GM21423 (cell line): ENCODE results near the gene BCKDK.
A peak's percentile ranks its signal among the peaks of the same experiment; 100 is the strongest.

Experiments
- ATAC-seq: cut with Tn5 transposase; IDR thresholded peaks from one replicate; pipeline ENCODE4 v1.9.1; 2021; ENCODE audit warnings: mild to moderate bottlenecking, moderate library complexity; ENCODE audit not compliant: unreplicated experiment

Gene BCKDK

DNA sequence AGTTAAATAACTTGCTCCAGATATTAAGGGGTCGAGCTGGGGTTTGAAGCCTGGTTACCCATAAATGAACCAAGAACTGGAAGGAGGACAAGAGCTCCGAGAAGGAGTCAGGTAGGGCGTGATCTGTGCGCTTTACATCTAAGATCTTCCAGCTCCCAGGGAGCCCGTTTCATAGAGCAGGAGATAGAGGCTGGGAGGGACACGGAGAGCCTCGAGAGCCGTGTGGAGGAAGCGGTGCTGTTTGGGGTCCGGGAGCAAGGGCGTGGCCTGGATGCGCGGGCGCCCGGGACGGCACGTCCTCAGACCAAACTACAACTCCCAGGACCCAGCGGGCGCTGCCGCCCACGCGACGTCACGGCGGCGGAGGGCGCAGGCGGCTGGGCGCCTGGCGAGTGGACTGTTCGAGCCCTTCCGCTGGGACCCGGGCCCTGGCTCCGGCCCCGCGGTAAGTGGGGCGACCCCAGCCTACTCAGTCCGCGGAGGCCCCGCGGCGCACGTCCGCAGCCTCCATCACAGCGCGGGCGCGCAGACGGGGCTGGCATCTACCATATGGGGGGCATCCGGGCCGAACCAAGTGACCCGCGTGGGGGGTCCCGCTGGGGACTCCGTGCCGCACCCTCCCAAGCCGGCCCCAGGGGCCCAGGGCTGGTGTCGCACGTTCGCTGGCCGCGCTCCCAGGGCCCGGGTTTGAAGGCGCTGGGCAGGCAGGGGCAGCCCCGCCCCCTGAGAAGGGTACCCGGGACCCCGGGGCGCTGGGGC, at the start of gene BCKDK:
BCKDK (plus strand) TSS at position 352 of the 759 bp plus-strand sequence. CDS start 838 bp downstream, outside the sequence.
- peak; percentile 83 for ATAC-seq

DNA sequence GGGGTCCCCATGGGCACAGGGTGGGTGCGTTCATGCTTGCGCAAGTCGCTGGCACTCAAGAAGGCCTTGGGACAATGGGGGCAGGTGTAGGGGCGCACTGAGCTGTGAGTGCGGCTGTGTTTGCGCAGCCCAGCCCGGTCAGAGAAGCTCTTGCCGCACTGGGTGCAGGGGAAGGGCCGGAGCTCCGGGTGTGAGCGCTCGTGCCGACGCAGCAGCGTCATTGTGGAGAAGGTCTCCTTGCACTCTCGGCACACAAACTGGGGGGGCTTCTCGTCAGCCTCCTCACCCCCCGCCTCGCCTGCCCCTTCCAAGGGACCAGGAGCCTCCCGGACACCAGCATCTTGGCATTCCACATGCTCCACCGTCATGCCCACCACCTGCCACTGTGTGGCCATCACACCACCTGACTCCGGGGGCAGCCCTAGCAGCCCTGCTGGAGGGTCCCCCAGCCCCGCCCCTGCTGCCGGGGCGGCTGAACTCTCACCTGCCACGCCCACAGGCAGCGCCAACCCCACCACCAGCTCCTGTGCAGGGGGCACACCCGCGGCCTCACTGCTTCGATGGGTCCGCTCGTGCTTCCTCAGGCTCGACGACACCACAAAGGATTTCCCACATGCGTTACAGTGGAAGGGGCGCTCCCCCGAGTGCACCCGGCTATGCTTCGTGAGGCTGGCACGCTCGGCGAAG, 46.9 kb upstream of the BCKDK start:
- no peak for ATAC-seq

DNA sequence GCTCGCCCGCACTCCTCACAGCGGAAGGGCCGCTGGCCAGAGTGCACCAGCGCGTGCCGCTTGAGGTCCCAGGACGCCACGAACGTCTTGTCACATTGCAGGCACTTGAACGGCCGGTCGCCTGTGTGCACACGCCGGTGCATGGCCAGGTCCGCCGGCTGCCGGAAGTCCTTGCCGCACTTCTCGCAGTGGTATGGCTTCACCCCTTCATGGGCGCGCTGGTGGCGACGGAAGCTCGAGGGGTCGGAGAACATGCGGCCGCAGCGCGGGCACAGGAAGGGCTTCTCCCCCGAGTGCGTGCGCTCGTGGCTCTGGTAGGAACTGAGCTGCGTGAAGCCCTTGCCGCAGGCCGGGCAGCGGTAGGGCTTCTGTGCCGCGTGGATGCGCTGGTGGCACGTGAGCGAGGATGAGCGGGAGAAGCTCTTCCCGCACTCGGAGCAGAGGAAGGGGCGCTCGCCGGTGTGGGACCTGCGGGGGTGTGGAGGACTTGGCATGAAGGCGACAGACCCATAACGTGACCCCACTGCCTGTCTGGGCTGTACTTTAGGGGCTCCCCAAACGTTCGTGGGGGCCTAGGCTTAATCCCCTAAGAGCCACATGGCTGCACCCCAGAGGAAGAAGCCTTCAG, 46.3 kb upstream of the BCKDK start:
- no peak for ATAC-seq

DNA sequence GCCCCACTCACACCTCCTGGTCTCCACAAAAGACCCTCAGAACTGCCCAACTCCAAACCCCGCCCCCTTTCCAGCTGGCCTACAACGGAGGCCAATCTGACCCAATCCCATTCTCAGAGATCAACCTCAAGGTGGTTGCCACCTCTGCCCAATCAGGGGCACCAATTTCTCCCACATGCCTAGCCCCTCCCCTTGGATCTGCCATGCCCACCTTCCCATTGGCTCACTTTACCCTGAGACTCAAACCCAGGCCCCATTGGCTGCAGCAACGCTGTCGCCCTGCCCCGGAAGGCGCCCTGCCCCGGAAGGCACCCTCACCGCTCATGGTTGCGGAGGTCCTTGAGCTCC, 44.7 kb upstream of the BCKDK start:
- no peak for ATAC-seq

DNA sequence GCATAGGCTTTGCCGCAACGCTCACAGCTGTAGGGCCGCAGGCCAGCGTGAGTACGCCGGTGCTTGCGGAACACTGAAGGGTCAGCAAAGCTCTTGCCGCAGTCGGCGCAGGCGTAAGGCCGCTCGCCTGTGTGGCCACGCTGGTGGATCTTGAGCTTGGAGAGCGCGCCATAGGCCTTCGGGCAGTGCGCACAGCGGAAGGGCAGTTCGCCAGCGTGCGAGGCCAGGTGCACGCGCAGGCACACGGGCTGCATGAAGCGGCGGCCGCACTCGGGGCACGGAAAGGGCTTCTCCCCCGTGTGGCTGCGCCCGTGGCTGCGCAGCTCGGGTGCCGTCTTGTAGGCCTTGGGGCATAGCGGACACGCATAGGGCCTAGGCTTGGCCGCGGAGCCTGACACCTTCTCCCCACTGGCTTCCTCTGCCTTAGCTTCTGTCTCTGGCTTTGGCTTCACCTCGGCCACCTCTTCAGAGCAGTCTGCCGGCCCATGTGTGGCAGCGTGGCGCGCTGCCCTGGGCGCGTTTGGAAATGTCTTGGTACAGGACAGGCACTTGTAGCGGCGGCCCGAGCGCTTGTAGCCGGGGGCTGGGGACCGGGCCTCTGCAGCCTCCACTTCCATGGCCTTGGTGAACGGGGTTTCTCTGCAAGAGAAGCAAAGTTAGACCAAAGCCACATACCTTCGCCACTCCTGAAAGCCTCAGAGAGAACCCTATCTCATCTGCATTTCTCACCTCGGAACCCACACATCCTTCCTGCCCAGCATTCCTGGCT, 44.2 kb upstream of the BCKDK start:
- ATAC-seq: no peak

DNA sequence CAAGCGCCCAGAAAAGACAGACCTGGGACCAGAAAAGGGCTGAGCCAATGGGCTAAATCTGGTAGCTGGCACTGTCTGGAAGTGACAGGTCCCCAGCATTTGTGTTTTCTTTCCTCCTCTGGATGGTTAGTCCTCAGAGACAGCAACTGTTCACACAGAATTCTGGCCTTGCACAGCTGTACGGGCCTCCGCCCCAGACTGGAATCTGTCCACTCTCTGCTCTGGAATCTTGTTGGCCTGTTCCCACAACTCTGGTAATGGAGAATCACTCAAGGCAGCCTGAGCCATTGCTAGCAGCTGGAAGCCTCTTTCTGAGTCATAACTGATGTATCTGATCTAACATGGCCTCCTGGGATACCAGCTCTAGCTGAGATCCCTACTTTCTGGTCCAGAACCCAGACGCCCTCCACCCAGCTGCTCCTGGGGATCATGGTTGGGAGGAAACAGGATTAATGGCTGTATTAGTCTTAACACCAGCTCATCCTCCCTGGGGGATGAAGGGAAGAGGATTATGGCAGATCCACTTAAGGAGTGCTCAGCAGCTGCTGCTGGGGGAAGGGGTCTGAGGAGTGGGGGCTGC, 43.2 kb upstream of the BCKDK start:
- ATAC-seq: no peak

DNA sequence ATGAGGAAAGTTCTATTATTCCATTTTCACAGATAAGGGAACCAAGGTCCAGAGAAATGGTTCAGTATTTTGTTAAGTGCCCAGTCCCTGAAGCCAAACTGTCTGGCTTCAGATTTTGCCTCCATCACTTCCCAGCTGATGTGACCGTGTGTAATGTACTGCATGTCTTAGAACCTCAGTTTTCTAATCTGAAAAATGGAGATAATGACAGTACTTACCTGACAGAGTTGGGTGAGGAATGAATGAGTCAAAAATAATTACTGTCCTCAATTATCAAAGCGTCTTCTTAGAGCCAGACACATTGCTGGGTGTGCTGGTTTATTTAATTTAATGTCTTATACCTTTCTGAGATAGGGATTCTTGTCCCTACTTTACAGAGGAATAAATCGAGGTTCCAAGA, 40.8 kb upstream of the BCKDK start:
- no peak for ATAC-seq

DNA sequence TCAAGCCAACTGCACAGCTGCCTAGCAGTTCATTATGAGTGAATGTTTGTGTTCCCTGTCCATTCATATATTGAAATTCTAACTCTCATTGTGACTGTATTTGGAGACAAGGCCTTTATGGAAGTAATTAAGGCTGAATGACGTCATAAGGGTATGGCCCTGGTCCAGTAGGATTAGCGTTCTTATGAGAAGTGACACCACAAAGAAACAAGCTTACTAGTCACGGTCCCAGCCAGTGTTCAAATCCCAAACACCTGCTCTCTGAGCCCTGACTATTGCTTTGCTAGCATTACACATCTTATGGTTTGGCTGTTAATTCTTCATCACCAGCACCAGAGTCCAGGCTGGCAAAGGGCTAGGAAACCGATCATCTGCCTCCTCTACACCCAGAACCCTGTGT, 36.3 kb upstream of the BCKDK start:
- ATAC-seq: no peak

DNA sequence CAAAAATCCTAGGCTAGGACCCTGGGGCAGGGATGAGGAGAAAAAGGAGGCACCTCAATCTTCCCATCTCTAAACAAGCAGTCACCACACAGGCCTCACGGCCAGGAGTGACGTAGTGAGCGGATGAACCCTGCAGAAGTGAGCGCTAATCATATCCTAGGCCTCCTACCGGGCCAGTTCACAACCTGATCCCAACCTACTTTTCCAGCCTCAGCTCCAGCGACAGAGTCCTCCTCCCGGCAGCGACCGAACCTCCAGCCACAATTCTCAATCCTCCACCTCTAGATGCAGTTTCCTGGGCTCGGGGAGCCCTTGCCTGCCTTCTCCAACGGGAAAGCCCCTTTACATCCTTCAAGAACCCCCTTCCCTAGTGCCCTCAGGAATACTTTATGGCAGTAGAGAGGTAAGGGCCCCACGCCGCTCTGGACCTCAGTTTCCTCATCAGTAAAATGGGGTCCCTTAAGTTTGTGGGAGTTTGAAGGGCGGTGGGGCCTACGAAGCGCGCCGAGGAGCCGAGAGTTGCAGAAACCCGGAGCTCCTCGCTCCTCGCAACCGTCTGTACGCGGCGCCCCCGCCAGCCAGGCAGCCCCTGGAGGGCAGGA, 35.5 kb upstream of the BCKDK start:
- no peak for ATAC-seq

DNA sequence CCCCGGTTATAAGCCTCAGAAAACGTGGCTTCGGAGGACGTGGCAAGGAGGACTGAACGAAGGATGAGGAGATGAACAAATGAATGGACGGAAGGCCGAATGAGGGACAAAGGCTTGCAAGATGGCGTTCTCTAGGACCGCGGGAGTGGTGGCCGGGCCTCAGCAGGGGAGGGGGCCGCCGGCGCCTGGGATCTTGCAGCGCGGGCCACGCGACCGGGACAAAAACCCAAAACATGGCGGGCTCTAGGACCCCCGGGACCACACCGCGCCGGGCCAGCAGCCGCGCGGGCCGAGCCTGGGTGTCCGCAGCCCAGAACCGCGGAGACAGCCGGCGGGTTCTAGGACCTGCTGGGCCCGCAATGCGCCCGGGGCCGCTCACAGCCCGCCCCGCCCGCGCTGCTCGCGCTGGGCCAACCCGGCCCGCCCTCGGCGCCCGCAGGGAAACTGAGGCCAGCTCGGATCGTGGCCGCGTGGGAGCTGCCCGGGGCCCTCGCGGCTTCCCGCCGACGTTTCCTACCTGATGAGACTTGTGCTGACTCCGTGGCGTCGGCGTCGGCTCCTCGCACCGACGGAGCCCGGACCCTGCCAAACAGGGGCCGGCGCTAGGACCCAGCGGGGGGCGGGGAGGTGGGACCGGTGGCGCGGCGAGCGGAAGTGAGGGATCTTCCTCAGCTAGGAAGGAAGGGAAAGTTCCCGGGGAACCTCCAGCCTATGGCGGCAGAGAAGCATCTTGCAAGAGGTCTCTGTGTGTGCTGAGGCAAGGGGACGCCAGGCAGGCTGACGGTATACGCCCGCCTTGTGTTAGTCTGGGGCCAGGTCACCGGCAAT, 34.8 kb upstream of the BCKDK start:
- ATAC-seq: peak; percentile 45

DNA sequence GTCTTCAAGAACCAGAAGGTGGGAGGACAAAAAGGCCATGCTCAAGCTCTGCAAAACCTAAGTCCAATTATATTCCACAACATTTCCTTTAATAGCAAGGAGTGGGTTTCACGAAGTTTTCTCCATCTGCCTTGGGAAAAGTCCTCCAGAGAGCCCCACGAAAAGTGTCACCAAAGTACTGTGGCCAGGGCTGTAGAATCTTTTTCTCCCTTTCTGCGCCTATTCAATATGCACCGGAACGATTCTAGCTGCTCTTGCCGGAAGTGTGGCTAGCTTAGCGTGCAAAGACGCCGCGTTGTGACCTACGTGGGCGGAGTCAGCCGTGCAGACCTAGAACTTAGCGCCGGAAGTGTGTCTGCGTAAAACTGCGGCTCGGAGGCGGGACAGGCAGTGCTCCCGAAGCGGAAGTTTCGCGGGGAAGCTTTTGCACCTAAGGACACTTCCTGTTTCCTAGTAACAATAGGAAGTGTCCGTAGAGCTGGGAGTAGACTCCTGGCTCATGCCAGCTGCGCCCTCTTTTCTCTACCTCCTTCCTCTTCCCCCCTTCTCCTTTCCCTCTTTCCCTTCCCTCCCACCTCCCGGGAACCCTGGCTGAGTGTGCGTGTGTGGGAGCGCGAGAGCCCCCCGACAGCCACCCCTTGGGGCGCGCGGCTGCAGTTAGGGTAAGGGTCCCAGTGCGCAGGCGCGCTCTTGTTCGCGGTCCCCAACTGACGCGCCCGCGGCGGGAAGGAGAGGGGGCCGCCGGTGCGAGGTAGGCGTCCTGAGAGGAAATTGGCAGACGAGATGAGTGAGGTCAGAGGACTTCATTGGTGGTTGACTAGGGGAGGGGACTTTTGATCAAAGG, 34.0 kb upstream of the BCKDK start, which contains the start of the genes ZNF646 and ZNF668:
ZNF646 (plus strand) TSS at position 453 of the 844 bp plus-strand sequence. CDS start 1,903 bp downstream, outside the sequence.
ZNF668 (minus strand) TSS at position 271 of the 844 bp plus-strand sequence. CDS start 9,781 bp downstream, outside the sequence.
- peak; percentile 66 for ATAC-seq

DNA sequence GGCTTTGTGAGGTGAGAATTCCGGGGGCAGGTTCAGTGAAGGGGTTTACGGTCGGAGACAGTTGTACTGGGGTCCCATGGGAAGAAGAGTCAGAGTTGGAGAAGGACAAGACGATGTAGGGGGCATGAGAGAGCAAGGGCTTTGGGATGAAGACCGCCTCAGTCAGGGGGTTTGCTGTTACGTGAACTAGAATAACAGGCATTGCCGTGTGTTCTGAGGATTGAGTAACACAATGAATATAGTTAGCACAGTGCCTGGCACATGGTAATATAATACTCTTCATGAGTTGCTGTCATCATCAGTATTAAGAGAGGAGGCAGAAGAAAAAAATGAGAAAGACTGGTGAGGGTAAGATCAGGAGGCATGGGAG, 33.4 kb upstream of the BCKDK start:
- ATAC-seq: no peak

DNA sequence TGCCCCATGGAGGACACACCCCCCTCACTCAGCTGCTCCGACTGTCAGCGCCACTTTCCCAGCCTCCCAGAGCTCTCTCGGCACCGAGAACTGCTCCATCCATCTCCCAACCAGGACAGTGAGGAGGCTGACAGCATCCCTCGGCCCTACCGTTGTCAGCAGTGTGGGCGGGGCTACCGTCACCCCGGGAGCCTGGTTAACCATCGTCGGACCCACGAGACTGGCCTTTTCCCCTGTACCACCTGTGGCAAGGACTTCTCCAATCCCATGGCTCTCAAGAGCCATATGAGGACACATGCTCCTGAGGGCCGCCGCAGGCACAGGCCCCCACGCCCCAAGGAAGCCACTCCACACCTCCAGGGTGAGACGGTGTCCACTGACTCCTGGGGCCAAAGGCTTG, 31.9 kb upstream of the BCKDK start:
- no peak for ATAC-seq

DNA sequence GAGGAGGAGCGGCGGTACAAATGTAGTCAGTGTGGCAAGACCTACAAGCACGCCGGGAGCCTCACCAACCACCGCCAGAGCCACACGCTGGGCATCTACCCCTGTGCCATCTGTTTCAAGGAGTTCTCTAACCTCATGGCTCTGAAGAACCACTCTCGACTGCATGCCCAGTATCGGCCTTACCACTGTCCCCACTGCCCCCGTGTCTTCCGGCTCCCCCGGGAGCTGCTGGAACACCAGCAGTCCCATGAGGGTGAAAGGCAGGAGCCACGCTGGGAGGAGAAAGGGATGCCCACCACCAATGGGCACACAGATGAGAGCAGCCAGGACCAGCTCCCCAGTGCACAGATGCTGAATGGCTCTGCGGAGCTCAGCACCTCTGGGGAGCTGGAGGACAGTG, 31.2 kb upstream of the BCKDK start:
- ATAC-seq: no peak

DNA sequence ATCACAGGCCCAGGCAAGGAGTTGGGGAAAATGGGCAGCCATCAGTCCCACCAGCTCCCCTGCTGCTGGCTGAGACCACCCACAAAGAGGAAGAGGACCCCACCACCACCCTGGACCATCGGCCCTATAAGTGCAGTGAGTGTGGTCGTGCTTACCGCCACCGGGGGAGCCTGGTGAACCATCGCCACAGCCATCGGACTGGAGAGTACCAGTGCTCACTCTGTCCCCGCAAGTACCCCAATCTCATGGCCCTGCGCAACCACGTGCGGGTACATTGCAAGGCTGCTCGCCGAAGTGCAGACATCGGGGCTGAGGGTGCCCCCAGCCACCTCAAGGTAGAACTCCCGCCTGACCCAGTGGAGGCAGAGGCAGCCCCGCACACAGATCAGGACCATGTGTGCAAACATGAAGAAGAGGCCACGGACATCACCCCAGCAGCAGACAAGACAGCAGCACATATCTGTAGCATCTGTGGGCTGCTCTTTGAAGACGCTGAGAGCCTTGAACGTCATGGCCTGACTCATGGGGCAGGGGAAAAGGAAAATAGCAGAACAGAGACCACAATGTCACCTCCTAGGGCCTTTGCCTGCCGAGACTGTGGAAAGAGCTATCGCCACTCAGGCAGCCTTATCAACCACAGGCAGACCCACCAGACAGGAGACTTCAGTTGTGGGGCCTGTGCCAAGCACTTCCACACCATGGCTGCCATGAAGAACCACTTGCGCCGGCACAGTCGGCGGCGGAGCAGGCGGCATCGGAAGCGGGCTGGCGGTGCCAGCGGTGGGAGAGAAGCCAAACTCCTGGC, 30.4 kb upstream of the BCKDK start:
- ATAC-seq: no peak

DNA sequence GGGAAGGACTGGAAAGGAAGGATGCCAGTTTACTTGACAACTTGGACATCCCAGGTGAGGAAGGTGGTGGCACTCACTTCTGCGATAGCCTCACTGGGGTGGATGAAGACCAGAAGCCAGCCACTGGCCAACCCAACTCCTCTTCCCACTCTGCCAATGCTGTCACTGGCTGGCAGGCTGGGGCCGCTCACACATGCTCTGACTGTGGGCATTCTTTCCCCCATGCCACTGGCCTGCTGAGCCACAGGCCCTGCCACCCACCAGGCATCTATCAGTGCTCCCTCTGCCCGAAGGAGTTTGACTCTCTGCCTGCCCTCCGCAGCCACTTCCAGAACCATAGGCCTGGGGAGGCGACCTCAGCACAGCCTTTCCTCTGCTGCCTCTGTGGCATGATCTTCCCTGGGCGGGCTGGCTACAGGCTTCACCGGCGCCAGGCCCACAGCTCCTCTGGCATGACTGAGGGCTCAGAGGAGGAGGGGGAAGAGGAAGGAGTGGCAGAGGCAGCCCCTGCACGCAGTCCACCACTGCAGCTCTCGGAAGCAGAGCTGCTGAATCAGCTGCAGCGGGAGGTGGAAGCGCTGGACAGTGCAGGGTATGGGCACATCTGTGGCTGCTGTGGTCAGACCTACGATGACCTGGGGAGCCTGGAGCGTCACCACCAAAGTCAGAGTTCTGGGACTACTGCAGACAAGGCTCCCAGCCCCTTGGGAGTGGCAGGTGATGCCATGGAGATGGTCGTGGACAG, 29.4 kb upstream of the BCKDK start:
- ATAC-seq: no peak

DNA sequence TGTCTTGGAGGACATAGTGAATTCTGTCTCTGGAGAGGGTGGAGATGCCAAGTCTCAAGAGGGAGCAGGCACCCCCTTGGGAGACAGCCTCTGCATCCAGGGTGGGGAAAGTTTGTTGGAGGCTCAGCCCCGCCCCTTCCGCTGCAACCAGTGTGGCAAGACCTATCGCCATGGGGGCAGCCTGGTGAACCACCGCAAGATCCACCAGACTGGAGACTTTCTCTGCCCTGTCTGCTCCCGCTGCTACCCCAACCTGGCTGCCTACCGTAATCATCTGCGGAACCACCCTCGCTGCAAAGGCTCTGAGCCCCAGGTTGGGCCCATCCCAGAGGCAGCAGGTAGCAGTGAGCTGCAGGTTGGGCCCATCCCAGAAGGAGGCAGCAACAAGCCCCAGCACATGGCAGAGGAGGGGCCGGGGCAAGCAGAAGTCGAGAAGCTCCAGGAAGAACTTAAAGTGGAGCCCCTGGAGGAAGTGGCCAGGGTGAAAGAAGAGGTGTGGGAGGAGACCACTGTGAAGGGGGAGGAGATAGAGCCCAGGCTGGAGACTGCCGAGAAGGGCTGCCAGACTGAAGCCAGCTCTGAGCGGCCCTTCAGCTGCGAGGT, 28.7 kb upstream of the BCKDK start:
- no peak for ATAC-seq
